ENCODE results near the gene CD48.

Gene CD48

GRCh38 chr1:160637065-160637464 lies 74.6 kb downstream of the CD48 start:
- TF ChIP-seq CTCF (IDR thresholded peaks at IDR 0.05; ENCODE audit: low read depth, low read length, missing control alignments): no peak
- H3K4me3 ChIP-seq (ENCODE audit: low read depth, low read length): no peak overlapping the region
- DNase-seq (ENCODE audit: low read depth): no peak

GRCh38 chr1:160636547-160636946 lies 75.1 kb downstream of the CD48 start:
- no peak for TF ChIP-seq CTCF (IDR thresholded peaks at IDR 0.05; ENCODE audit: low read depth, low read length, missing control alignments)
- DNase-seq (ENCODE audit: low read depth): no peak
- no peak overlapping the region for H3K4me3 ChIP-seq (ENCODE audit: low read depth, low read length)

DNA sequence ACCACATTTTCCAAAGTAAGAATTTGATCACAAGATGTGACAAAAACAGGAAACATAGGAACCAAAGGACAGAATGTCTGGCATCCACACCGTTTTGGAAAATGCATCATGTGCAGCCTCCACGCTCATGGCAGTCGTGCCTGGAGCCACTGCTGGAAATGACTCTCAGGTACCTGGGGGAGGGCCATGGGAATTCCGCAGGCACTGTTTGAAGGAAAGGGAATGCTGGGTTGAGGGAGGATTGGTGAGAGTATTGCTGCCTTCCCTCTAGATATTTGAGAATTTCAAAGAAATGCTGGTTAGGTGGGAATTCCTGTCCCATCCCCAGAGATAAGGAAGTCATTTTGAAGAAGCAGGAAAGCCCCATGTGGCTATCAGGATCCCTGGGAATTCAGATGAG lies 75.5 kb downstream of the CD48 start:
- no peak overlapping the region for H3K4me3 ChIP-seq (ENCODE audit: low read depth, low read length)
- no peak for TF ChIP-seq CTCF (IDR thresholded peaks at IDR 0.05; ENCODE audit: low read depth, low read length, missing control alignments)
- no peak for DNase-seq (ENCODE audit: low read depth)

DNA sequence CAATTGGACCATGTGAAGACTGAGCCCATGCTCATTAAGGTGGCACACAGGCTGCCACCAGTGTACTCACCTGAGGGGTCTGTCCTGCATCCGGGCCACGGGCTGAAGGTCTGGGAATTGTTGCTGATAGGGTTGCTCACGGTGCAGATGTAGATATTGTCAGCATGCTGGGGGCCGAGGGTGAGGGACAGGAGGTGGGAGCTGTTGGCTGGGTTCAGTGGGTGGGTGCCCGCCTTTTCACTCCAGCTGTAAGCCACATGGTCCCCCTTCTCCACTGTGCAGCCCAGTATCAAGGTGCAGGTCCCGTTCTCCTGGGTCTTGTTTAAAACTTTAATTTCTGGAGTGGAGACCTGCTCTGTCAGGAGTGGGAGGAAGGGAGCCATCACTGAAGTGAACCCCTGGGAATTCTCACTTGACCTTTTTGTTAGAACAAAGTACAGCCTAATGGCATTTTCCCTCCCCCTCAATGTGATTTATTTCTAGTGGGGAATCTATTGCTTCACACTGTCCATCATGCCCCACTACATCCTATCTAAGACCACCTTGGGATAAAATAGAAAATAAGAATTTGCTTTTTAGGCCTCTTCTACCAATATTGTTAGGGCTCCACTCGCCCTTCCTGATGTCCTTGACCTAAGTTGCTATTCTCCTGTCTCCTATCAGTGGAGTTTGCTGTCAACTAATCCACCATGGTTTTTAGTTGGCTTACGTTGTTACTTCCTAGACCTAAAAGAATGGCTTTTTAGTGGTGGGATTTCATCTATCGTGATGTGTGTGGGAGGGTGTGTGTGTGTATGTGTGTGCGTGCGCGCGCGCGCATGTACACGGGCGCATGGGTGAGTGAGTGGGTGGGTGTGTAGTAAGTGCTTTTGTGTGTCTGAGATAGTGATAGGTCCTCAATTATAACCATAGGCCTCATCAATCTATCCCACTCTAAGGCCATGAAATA lies 76.8 kb downstream of the CD48 start:
- no peak for DNase-seq (ENCODE audit: low read depth)
- H3K4me3 ChIP-seq (ENCODE audit: low read depth, low read length): no peak overlapping the region
- TF ChIP-seq CTCF (IDR thresholded peaks at IDR 0.05; ENCODE audit: low read depth, low read length, missing control alignments): no peak

- no peak for TF ChIP-seq CTCF (IDR thresholded peaks at IDR 0.05; ENCODE audit: low read depth, low read length, missing control alignments)
- DNase-seq (ENCODE audit: low read depth): no peak
- no peak overlapping the region for H3K4me3 ChIP-seq (ENCODE audit: low read depth, low read length)
These were observed 78.2 kb downstream of the CD48 start for GRCh38 chr1:160633330-160633903.

- no peak overlapping the region for H3K4me3 ChIP-seq (ENCODE audit: low read depth, low read length)
- no peak for DNase-seq (ENCODE audit: low read depth)
- TF ChIP-seq CTCF (IDR thresholded peaks at IDR 0.05; ENCODE audit: low read depth, low read length, missing control alignments): no peak
These were observed 79.5 kb downstream of the CD48 start for GRCh38 chr1:160631983-160632625.

Data from GM12864 (cell line).